Measurements from ENCODE around the gene STX8.

STX8 gene

DNA sequence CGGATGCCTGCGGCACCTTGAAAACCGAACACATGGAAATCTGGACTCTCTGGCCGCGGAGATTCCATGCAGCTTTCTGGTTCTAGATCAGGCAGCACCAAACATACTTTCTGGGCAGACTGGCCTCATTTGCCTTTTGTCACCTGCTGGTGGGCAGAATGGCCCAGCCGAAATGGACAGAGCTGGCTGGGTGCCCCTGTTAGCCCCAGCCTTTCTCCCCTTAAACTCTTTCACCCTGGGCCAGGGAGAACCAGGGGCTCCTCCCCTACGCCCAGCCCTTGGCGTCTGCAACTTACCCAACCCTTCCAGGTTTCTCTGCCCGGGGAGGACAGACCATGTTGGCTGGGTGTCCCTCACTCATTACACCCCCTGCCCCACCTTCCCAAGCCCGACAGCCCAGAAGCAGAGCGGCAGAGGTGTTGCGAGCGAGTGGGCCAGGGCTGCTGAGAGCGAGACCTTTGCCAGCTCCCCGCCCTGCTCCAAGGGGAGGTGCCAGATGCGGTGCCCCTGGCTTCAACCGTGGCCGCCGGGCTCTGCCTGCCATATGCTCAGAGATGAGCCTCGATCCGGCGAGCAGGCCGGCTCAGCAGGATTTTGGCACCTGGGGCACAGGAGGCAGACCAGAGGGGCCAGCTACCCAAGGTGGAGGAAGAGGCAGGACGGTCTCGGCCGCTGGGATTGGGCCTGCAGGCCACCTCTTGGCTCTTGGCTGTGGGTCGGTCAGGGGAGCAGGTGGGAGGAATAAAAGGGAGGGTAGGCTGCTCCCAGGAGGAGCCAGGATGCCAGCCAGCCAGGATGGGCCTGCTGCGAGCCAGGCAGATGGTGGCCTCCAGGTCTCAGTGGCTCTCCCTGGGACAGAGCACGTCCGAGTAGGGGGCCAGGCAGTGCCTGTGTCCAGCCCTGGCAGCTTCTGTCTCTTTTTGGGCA is 363.0 kb downstream of the STX8 start:
- no peak overlapping the region for H3K4me3 ChIP-seq
- no peak for DNase-seq (ENCODE audit: low spot score)
- H3K27ac ChIP-seq = no peak overlapping the region
- TF ChIP-seq, protein P1, sequence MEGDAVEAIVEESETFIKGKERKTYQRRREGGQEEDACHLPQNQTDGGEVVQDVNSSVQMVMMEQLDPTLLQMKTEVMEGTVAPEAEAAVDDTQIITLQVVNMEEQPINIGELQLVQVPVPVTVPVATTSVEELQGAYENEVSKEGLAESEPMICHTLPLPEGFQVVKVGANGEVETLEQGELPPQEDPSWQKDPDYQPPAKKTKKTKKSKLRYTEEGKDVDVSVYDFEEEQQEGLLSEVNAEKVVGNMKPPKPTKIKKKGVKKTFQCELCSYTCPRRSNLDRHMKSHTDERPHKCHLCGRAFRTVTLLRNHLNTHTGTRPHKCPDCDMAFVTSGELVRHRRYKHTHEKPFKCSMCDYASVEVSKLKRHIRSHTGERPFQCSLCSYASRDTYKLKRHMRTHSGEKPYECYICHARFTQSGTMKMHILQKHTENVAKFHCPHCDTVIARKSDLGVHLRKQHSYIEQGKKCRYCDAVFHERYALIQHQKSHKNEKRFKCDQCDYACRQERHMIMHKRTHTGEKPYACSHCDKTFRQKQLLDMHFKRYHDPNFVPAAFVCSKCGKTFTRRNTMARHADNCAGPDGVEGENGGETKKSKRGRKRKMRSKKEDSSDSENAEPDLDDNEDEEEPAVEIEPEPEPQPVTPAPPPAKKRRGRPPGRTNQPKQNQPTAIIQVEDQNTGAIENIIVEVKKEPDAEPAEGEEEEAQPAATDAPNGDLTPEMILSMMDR (IDR thresholded peaks at IDR 0.05) = no peak

DNA sequence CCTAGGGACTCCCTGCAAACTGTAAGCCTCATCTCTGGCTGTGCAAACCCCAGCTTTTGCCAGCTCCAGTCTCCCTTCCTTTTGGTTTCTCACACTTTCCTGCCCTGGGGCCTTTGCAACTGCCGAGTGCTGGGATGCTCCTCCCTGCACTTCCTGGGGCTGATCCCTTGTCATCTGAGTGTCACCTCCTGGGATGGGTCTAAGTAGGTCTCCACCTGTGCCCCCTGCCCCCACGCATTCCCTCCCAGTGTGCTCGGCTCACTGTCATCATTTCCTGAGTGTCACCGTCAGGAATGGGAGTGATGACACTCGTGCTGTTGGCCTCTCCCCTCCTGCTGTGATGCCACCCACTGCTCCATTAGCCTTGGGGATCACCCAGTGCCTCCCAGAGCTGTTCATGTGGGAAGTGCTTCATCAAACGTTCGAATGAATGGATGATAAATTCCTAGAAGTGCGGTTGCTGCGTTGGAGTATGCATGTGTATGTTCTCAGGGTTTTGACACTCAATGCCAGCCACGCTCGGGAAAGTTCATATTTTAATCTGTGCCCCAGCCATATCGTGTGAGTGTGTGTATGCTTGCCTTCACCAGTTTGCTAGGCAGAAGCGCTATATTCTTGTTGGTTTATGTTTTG is 364.4 kb downstream of the STX8 start:
- H3K4me3 ChIP-seq = no peak overlapping the region
- DNase-seq (ENCODE audit: low spot score) = no peak
- TF ChIP-seq, protein P1 (IDR thresholded peaks at IDR 0.05) = no peak
- no peak overlapping the region for H3K27ac ChIP-seq

DNA sequence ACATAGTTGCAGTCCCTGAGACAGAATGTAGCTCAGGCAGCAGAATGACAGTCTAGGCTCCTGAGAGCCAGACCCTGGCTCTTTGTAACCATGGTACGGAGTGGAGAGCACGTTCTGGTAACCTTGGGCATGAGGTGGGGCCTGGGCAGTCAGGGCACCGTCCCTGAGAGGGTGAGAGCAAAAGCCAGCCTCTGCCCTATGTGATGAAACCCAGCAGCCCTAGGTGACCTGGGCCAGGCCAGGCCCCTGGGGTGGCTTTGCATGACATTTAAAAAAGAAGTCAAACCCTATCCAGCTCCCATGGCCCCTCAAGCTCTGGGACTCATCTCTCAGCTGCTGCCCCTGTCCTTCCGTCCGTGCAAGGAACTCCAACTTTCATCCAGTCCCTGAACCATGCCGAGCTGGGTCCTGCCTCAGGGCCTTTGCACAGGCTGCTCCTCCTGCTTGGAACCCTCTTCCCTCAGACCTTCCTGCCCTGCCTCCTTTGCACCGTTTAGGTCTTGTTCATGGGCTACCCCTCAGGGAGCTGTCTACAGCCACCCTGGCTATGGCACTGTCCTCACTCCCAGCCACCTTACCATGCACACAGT is 365.7 kb downstream of the STX8 start:
- TF ChIP-seq, protein P1 (IDR thresholded peaks at IDR 0.05) = no peak
- no peak for DNase-seq (ENCODE audit: low spot score)
- no peak overlapping the region for H3K4me3 ChIP-seq
- no peak overlapping the region for H3K27ac ChIP-seq

DNA sequence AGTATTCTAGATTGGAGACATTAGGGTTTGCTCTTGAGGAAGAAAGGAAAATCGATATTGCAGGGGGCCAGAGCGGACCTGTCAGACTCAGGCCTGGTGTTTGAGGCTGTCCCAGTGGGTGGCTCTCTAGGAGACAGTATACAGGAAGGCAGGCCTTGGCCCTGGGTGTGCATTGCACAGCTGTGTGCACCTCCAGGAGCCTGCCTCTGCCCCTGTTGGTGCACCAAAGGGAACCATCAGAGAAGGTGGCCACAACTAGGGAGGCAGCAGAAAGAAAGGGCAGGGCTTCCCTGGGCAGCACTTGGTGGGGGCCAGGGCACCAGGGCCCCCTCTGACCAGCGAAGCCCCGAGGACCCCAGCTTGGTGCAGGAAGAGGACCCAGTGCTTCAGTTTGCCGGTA is 366.3 kb downstream of the STX8 start:
- no peak for DNase-seq (ENCODE audit: low spot score)
- Histone ChIP-seq H3K27ac (no peak overlapping the region), H3K4me3 (no peak overlapping the region)
- TF ChIP-seq, protein P1 (IDR thresholded peaks at IDR 0.05) = no peak

DNA sequence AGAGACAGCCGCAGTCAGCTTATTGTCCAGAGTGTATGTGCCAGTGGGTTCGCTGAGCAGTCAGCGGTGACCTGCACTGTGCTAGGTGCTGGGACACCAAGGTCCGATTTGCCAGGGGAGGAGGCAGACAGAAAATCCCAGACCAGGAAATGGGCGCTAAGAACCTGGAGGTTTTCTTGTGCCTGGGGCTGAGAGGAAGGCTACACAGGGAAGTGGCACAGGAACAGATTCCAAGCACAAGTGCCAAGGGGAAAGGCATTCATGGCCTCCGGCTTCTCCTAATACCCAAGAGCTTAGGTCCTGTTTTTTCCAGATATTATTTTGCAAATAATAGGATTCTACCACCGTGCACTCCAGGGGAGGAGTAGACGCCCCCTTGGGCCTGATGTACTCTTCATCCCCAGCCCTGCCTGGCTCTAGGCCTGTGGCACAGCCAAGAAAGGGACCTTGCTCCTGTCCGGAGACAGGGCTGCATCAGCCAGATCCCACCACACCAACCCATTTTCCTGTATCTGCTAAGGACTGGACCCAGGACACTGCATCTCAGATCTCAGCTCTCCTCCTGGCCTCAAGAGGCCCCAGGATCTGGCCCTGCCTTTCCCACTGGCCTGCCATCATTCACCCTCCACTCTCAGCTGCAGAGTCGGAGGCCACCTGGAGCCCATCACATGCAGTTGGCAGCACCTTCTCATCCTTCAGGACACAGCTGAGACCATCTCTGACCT is 367.1 kb downstream of the STX8 start:
- H3K27ac ChIP-seq = no peak overlapping the region
- DNase-seq (ENCODE audit: low spot score) = no peak
- no peak overlapping the region for H3K4me3 ChIP-seq
- TF ChIP-seq, protein P1 (IDR thresholded peaks at IDR 0.05) = no peak

DNA sequence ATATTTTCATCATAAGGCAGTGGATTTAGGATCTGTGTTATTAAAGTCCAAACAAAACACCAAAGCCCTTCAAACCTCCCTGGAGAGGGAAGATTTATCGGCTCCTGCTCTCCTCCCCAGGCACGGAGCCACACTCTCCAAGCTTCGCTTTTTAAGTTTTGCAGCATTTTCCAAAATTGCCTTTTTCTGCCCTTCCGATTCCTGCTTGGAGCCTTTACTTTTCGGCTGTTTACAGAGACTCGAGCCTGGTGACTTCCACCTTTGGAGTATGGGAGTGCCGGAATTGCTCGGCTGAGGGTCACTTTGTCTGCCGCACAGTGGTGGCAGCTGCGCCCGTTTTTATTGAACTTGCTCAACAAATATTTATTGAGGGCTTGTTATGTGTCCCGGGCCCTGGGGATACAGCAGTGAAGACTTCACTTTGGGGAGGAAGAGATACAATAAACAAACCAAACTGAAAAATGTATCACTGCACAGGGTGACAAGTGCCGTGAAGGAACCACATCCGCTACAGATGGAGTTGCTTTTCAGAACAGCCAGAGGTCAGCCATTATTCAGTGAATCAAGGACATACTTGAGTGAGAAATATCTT is 368.8 kb downstream of the STX8 start:
- DNase-seq (ENCODE audit: low spot score) = no peak
- no peak overlapping the region for H3K4me3 ChIP-seq
- TF ChIP-seq, protein P1 (IDR thresholded peaks at IDR 0.05) = no peak
- H3K27ac ChIP-seq = no peak overlapping the region

All from coronary artery (tissue), 2 donors.